Activated CD4-positive, alpha-beta memory T cell treated with anti-CD3 and anti-CD28 coated beads for 36 hours (primary cell): ENCODE results near the gene NEURL4. TPM values are rescaled to one million over a fixed set of nuclear protein-coding genes. Genes with fewer than 3 reads are reported as not detected.
A peak's percentile ranks its signal among the peaks of the same experiment; 100 is the strongest.

Experiments
- CTCF ChIA-PET: fragments of 350-600 bp; sonication (Branson Sonifier 250); formaldehyde crosslinking; loops from one replicate; lab custom pipeline; 2021; ENCODE audit warnings: antibody characterized with exemption, inconsistent platforms; lab: Charles Lee
- POLR2A ChIA-PET: fragments of 350-600 bp; sonication (Branson Sonifier 250); formaldehyde crosslinking; loops from one replicate; lab custom pipeline; 2021; ENCODE audit warnings: antibody characterized with exemption; lab: Charles Lee
- DNase-seq: peaks from one replicate; pipeline ENCODE4 v3.0.0-alpha.2; 2020
- H3K27ac Mint-ChIP-seq: one replicate; pipeline ENCODE4 v1.8.0; 2021; ENCODE audit warnings: mixed read lengths
- H3K27me3 Mint-ChIP-seq: one replicate; pipeline ENCODE4 v1.8.0; 2021; ENCODE audit warnings: mixed read lengths
- H3K36me3 Mint-ChIP-seq: one replicate; pipeline ENCODE4 v1.8.0; 2021; ENCODE audit warnings: mixed read lengths
- H3K4me1 Mint-ChIP-seq: one replicate; pipeline ENCODE4 v1.8.0; 2021; ENCODE audit warnings: low read depth, mixed read lengths
- H3K4me3 Mint-ChIP-seq: one replicate; pipeline ENCODE4 v1.8.0; 2021; ENCODE audit warnings: mild to moderate bottlenecking, mixed read lengths
- H3K9me3 Mint-ChIP-seq: one replicate; pipeline ENCODE4 v1.8.0; 2021; ENCODE audit warnings: mixed read lengths
- intact Hi-C: fragments of 100-400 bp; cut with micrococcal nuclease; formaldehyde crosslinking; loops from one replicate; pipeline ENCODE4 v1.15.1; 2023
- total RNA-seq, 2 experiments: library from RNA; stranded (reverse); gene quantifications; one replicate each; pipeline ENCODE4 v1.2.3, GENCODE V29; 2021

The NEURL4 gene
- total RNA-seq, 2 experiments from 2014 or later = 26.9 to 29.3 TPM

DNA sequence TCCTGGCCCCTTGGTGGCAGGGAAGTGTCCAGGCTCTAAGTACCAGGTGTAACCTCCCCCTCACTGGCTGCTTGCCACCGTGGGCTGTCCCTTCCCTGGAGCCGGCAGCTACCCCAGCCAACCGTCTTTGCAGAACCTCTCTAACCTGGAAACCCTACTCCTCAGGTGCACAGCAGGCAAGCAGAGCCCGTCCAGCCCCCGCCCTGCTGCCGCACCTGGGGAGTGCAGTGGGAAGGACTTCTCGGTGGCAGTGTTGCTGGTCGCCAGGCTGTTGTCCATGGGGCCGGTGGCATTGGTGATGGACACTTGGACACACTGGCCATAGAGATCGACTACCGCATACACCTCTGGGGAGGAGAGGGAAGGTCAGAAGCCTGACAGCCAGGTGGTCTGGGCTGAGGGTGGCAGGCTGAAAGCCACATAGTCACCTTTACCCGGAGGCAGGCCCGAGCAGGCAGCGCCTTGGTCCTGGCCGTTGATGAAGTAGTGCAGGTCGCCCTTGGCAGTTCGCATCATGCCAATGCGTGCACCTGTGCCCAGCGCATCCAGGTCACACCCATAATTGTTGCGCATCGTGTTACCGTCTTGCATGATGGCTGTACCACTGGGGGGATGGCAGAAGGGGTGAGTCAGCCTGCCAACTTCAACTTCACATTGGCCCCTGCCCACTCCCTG is 6.5 kb downstream of the NEURL4 start:
- Mint-ChIP-seq H3K9me3 (no peaks in the 10 kb centered on the region), H3K27ac (no peak overlapping the region), H3K4me1 (peaks cover 9% of the 10 kb centered on the region), H3K36me3 (peaks cover 26% of the 10 kb centered on the region), H3K27me3 (no peaks in the 10 kb centered on the region), H3K4me3 (no peak overlapping the region)
- no peak for DNase-seq
- ChIA-PET CTCF (interaction anchor here (0.6 to 1.1 kb wide), 2 partner anchors 13 to 266 kb away, joined by 3 read pairs; partner anchors contain the start of gene ACAP1), POLR2A (interaction anchor here (1.0 kb wide), 1 partner anchor 8 kb away, joined by 3 read pairs; no protein-coding TSS in a partner anchor)
- intact Hi-C loops = no loop called here

DNA sequence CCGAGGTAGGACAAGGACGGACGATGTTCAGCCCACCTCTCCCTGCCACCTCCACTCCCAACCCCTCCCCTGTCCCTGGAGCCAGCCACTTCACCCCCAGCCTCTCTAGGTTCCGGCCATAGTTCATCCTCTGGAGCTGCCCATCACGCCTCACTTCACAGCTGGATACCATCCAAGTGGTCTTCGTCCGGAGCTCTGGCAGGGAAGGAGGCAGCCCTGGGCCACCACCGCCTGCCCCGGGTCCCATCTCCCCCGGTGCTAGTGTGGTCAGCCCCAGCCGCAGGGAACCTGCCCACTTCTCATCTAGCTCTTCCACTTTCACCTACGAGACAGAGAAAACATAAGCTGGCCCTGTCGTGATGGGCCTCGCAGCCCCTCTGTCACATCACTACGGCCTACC is 7.7 kb downstream of the NEURL4 start:
- Mint-ChIP-seq H3K36me3 (peaks cover 27% of the 10 kb centered on the region), H3K9me3 (no peaks in the 10 kb centered on the region), H3K27me3 (no peaks in the 10 kb centered on the region), H3K27ac (no peak overlapping the region), H3K4me1 (peaks cover 6% of the 10 kb centered on the region), H3K4me3 (no peak overlapping the region)
- intact Hi-C loops = no loop called here
- no peak for DNase-seq
- ChIA-PET CTCF (interaction anchor here (1.1 kb wide), 1 partner anchor 34 kb away, joined by 3 read pairs; no protein-coding TSS in a partner anchor), POLR2A (interaction anchor here (0.6 to 1.0 kb wide), 3 partner anchors 8 to 158 kb away, joined by 3 read pairs; no protein-coding TSS in a partner anchor)

DNA sequence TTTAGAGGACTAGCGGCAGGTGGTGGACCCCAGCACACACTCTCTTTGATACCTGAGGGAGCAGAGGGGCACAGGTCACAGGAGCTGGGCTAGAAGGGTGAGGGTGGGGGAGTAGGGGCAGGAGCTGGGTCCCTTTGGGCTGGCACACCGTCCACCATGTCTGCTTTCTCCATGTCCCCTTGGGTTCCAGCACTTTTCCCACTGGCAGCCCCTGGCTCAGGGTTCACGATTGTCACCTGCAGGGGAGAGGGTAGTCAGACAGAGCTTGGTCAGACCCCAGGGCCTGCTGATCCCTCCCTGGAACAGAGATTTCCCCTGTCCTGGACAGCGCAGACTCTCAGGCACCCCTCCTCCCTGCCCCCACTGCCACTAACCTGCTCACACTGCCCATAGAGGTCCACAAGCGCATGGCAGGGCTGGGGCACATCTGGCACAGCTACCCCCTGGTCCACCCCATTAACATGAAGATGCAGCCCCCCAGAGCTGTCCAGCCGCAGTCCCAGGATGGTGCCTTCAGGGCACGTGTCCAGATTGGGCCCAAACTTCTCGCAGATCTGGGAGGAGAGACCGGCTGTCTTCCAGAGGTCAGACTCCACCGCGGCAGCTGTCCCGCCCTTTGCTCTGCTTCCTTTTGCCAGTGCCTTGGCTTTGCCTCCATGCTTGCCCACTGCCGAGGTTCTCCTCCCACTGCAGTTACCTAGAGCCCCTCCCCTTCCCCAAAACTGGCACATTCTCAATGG is 10.8 kb downstream of the NEURL4 start:
- Mint-ChIP-seq H3K27me3 (no peaks in the 10 kb centered on the region), H3K4me3 (no peak overlapping the region), H3K4me1 (peaks cover 21% of the 10 kb centered on the region), H3K27ac (no peak overlapping the region), H3K36me3 (peaks cover 27% of the 10 kb centered on the region), H3K9me3 (no peaks in the 10 kb centered on the region)
- CTCF ChIA-PET = interaction anchor here (1.3 kb wide), 1 partner anchor 22 kb away, joined by 3 read pairs; no protein-coding TSS in a partner anchor
- POLR2A ChIA-PET = interaction anchor here (0.8 kb wide), 1 partner anchor 11 kb away, joined by 3 read pairs; the partner anchor contains the start of gene NEURL4
- no peak for DNase-seq
- intact Hi-C loops = no loop called here

DNA sequence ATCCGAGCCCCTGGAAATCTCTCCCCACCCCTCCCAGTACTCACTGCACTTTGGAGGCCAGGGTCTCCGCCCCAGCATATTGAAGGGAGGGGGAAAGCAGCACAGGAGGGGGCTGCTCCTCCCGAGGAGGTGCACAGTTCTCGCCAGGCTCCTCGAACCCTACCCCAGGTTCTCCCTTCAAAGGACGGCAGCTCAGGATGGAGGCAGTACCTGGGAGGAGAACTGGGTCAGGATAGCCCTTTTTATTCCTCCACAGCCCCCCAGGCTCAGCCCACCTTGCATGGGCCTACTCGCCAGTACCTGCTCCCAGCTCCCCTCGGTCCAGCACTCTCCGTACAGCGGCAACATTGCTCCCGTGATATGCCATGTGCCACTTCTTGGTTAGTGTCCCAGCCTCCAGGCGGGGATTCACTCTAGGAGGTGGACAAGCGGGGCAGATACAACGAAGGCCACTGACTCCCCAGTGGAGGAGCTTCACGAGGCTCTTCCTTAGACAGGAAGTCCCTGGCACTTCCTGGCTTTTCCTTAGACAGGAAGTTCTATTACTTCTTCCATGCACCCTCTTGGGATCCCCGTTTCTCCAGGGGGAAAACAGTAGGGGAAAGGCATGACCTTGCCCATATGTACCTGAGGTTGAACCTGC is 11.9 kb downstream of the NEURL4 start:
- no peak for DNase-seq
- intact Hi-C loops = no loop called here
- POLR2A ChIA-PET = interaction anchor here (0.8 kb wide), 1 partner anchor 12 kb away, joined by 3 read pairs; the partner anchor contains the start of gene NEURL4
- Mint-ChIP-seq H3K27ac (peak overlapping the region; percentile 2), H3K27me3 (no peaks in the 10 kb centered on the region), H3K4me1 (peaks cover 31% of the 10 kb centered on the region), H3K36me3 (peaks cover 32% of the 10 kb centered on the region), H3K9me3 (no peaks in the 10 kb centered on the region), H3K4me3 (peak overlapping the region; percentile 39)
- CTCF ChIA-PET = interaction anchor here (1.3 kb wide), 1 partner anchor 21 kb away, joined by 3 read pairs; no protein-coding TSS in a partner anchor

DNA sequence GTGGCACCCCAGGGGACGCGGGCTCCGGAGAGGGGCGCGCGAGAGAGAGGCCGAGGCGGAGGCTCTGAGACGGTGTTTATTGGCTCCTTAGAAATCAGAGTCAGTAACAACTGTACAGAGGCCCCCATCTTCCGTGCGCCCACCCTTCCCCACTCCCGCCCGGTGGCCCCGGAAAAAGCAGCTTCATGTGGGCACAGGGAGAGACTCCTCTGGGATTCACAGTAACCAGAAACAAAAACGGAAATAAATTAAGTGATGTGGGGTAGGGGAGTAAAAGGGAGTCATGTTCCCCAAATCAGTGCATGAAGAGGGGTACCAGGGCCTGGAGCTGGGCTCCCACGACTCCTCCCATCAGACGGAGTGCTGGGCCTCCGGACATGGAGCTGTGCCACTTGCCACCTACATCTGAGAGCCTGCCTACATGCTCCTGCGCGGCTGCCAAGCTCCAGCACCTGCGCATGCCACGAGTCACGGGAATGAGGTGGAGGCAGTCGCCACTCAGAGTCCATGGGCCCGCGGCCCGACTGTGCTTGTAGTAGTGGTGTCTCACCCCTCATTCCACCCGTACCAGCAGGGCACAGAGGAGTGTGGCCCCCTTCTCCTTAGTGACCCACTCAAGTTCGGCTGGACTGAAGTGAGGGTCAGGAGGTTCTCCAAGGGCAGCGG is 13.4 kb downstream of the NEURL4 start:
- Mint-ChIP-seq H3K27me3 (no peaks in the 10 kb centered on the region), H3K36me3 (peaks cover 39% of the 10 kb centered on the region), H3K27ac (peak overlapping the region; percentile 88), H3K4me3 (peak overlapping the region; percentile 87), H3K9me3 (no peaks in the 10 kb centered on the region), H3K4me1 (peaks cover 44% of the 10 kb centered on the region)
- CTCF ChIA-PET = interaction anchor here (1.4 to 2.6 kb wide), 3 partner anchors 9 to 40 kb away, joined by 3 to 7 read pairs (median 6); partner anchors contain the start of gene NEURL4
- DNase-seq = no peak
- intact Hi-C loops = loop anchor here (1.0 to 2.0 kb wide), 2 partner anchors 14 to 35 kb away; partner anchors contain the start of gene NEURL4
- POLR2A ChIA-PET = interaction anchor here (0.9 to 1.0 kb wide), 2 partner anchors 20 to 168 kb away, joined by 3 to 5 read pairs; partner anchors contain the start of genes ACAP1 and POLR2A

DNA sequence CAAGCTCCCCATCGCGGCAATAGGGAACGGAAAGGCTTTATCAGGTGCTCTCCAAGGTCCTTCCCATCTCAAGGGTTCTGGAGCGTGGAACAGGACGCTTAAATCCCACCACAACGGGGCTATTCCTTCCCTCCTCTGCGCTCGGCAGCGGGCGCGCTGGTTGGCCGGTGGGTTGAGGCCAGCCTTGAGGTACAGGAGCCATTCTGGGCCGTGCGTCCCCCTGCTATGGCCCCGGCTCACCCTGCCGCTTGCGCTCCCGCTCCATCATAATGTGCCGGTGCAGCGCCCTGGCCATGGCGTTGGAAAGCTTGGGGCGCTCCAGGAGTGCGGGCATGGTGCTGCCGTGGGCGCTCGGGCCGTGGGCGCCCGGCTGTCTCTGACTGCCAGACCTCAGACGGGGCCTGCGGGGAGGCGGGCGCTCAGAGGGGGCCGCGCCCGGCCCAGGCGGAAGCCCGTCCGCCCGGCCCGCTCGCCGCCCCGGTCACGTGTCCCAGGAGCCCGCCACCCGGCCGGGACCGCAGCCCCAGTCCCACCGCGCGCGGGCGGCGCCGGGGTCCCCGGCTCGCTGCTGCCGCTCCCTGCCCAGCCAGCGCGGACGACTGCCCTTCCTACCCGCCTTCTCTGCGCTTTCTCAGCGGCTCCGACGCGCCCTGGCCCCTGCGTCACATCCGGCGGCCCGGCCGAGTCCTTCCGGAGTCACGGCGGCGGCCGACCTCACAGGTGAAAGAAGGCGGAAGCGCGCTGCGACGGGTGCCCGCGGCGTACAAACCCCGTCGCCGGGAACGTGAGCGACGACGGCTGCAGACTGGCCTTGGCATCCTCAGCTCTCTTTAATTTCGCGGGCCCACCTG is 14.2 kb downstream of the NEURL4 start, which contains the start of gene GPS2:
TSS of gene GPS2 (minus strand) at position 642 of the 851 bp plus-strand sequence. CDS start at position 334, 308 bp downstream.
- POLR2A ChIA-PET = interaction anchor here (0.9 to 2.3 kb wide), 6 partner anchors 21 to 169 kb away, joined by 3 to 19 read pairs (median 3); partner anchors contain the start of genes ACAP1, DVL2, PHF23 and POLR2A
- H3K4me1 Mint-ChIP-seq = peaks cover 51% of the 10 kb centered on the region
- CTCF ChIA-PET = interaction anchor here (0.9 to 2.6 kb wide), 5 partner anchors 10 to 121 kb away, joined by 3 to 7 read pairs (median 5); partner anchors contain the start of gene NEURL4
- no peaks in the 10 kb centered on the region for H3K27me3 Mint-ChIP-seq
- no peaks in the 10 kb centered on the region for H3K9me3 Mint-ChIP-seq
- H3K27ac Mint-ChIP-seq = peak within 1 kb of the TSS; percentile 88
- peak; percentile 96 for DNase-seq
- H3K36me3 Mint-ChIP-seq = peaks cover 46% of the 10 kb centered on the region
- H3K4me3 Mint-ChIP-seq = peak within 1 kb of the TSS; percentile 87
- intact Hi-C loops = loop anchor here (1.0 to 2.0 kb wide), 2 partner anchors 14 to 36 kb away; partner anchors contain the start of gene NEURL4

DNA sequence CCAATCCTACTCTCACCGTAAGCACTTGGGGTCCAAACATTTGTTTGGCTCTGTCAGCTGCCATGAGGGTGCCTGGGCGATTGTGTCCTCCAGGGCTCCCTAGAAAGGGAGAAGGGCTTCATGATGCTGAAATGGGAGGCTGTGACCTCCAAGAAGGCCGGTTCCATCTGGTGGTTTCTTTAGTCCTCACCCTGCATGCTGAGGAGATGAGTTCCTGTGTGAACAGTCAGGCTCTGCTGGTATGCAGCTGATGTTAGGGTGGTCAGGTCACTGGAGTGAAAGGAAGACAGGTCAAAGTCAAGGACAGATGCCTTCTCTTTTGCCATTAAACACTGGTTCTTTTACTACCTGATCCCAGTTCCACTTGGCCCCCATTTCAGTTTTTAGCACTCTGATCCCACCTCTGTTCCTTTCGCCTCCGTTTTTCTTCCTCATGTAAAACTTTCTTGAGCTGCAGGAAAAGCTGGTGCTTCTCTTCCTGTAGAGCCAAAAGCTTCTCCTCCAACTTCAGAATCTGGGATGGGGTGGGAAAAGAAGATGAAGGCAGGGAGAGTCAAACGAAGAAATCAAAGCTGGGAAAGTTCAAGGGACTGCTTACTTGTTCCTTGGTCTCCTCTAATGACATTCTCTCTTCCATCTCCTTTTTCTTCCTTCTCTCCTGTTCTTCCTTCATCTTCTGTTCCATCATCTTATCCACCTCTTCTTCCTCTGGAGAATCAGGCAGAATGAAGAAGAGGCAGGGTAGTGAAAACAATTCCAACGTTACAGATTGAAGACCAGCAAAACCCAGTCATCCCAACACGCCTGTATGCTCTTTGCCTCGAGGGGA is 15.0 kb downstream of the NEURL4 start:
- intact Hi-C loops = loop anchor here (2.0 kb wide), 1 partner anchor 37 kb away; no protein-coding TSS in a partner anchor
- H3K36me3 Mint-ChIP-seq = peaks cover 55% of the 10 kb centered on the region
- DNase-seq = no peak
- POLR2A ChIA-PET = interaction anchor here (0.8 to 2.3 kb wide), 7 partner anchors 16 to 269 kb away, joined by 3 to 19 read pairs (median 3); partner anchors contain the start of genes ACAP1, DVL2, MPDU1 and PHF23
- CTCF ChIA-PET = interaction anchor here (0.9 to 2.6 kb wide), 4 partner anchors 9 to 122 kb away, joined by 3 to 7 read pairs (median 4); no protein-coding TSS in a partner anchor
- H3K27ac Mint-ChIP-seq = peak overlapping the region; percentile 53
- peak overlapping the region; percentile 80 for H3K4me3 Mint-ChIP-seq
- H3K4me1 Mint-ChIP-seq = peaks cover 60% of the 10 kb centered on the region
- no peaks in the 10 kb centered on the region for H3K9me3 Mint-ChIP-seq
- H3K27me3 Mint-ChIP-seq = no peaks in the 10 kb centered on the region

DNA sequence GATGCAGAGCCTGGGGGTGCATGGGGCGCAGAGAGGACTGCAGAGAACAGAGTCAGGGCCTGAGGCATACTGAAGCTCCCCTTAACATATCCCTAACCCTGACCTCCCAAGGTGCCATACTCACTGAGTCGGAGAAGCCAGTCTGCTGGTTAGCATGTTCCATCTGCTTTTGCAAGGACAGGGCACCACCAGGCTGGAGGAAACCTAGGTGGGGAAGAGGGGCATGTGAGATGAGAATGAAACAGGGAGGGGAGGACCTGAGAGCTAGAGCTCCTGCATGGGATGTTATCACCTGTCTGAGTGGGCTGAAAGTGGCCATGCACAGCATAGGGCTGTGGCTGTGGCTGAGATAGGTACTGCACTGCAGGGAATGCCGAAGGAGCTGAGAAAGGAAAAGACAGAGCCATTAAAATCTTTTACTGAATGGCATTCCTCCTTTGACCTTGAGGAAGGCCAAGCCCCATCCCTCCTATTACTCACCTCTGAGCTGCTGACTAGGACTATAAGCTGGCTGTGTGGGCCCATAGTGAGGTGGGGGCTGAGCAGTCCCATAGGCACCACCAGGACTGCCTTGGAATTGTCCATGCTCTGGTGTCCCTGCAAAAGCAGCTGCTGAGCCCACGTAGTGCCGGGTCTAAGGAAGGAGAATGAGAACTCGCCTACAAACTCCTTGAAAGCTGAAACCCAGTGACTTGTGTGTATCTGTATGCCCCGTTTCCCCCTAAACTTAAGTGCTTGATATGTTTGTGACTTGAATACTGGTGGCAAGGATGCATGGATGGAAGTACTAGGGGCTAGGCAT is 15.8 kb downstream of the NEURL4 start:
- intact Hi-C loops = no loop called here
- no peak for DNase-seq
- Mint-ChIP-seq H3K27ac (peak overlapping the region; percentile 56), H3K27me3 (no peaks in the 10 kb centered on the region), H3K9me3 (no peaks in the 10 kb centered on the region), H3K36me3 (peaks cover 59% of the 10 kb centered on the region), H3K4me1 (peaks cover 61% of the 10 kb centered on the region), H3K4me3 (peak overlapping the region; percentile 32)
- POLR2A ChIA-PET = interaction anchor here (0.7 to 2.3 kb wide), 6 partner anchors 16 to 270 kb away, joined by 3 to 19 read pairs (median 4); partner anchors contain the start of genes ACAP1, MPDU1, NEURL4 and PHF23
- CTCF ChIA-PET = interaction anchor here (0.9 to 2.6 kb wide), 4 partner anchors 10 to 17 kb away, joined by 3 to 7 read pairs (median 4); no protein-coding TSS in a partner anchor
